ENCODE data around the gene OR10H2.
"Not testable (repeated sequence)": the region's sequence is repeated elsewhere in the genome, so short reads cannot be mapped to it uniquely, and the experiment has no call there.

The OR10H2 gene, protein sequence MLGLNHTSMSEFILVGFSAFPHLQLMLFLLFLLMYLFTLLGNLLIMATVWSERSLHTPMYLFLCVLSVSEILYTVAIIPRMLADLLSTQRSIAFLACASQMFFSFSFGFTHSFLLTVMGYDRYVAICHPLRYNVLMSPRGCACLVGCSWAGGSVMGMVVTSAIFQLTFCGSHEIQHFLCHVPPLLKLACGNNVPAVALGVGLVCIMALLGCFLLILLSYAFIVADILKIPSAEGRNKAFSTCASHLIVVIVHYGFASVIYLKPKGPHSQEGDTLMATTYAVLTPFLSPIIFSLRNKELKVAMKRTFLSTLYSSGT

DNA sequence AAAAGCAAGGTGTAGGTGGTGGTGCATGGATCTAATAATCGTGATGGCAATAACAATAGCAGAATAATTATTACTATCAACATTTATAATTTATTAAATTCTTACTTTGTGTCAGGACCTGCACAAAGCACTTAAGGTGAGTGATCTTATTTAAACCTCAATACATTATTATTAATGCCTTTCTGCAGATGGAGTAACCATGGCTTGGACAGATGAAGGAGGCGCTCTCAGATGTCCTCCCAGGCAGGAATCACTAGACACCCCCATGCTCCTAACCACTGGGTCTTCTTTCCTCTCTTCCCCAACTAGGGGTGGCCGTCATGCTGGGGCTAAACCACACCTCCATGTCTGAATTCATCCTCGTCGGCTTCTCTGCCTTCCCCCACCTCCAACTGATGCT lies at the start of gene OR10H2:
TSS of gene OR10H2 (plus strand) at position 301 of the 400 bp plus-strand sequence. CDS start at position 321, 20 bp downstream.
- TF ChIP-seq, protein P1, sequence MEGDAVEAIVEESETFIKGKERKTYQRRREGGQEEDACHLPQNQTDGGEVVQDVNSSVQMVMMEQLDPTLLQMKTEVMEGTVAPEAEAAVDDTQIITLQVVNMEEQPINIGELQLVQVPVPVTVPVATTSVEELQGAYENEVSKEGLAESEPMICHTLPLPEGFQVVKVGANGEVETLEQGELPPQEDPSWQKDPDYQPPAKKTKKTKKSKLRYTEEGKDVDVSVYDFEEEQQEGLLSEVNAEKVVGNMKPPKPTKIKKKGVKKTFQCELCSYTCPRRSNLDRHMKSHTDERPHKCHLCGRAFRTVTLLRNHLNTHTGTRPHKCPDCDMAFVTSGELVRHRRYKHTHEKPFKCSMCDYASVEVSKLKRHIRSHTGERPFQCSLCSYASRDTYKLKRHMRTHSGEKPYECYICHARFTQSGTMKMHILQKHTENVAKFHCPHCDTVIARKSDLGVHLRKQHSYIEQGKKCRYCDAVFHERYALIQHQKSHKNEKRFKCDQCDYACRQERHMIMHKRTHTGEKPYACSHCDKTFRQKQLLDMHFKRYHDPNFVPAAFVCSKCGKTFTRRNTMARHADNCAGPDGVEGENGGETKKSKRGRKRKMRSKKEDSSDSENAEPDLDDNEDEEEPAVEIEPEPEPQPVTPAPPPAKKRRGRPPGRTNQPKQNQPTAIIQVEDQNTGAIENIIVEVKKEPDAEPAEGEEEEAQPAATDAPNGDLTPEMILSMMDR (IDR thresholded peaks at IDR 0.05; ENCODE audit: low read depth, low read length, missing control alignments): no peak
- Histone ChIP-seq H3K27me3 (replicated peaks) (no peaks in the 10 kb centered on the region), H3K36me3 (replicated peaks) (no peaks in the 10 kb centered on the region), H3K4me3 (ENCODE audit: low read depth, low read length) (no peak within 1 kb of the TSS), H3K27ac (no peak within 1 kb of the TSS)
- in situ Hi-C loops (cut with HindIII; ENCODE audit: low pct_ligation_motif_present, low sequenced_read_pairs): no loop called here
- DNase-seq: no peak

DNA sequence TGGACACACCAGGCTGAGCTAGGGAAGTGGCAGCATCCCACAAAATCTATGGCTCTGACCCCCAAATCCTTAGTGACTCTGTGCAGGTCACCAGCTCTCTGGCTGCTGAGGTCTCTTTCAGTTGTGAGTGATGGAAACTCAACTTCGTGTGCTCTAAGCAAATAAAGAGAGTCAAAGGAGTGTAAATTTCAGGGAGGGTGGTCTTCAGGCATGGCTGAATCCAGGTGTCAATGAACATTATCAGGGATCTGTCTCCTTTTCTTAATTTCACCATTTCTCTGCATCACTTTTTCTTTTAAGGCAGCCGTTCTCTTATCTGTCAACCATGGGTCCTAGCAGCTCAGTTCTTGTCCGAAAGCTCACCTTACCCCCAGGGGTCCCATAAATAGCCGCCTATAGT lies 48.7 kb upstream of the OR10H2 start:
- TF ChIP-seq, protein P1 (IDR thresholded peaks at IDR 0.05; ENCODE audit: low read depth, low read length, missing control alignments): no peak
- H3K27ac ChIP-seq: no peak overlapping the region
- no peaks in the 10 kb centered on the region for H3K27me3 ChIP-seq (replicated peaks)
- in situ Hi-C loops (cut with HindIII; ENCODE audit: low pct_ligation_motif_present, low sequenced_read_pairs): no loop called here
- no peak for DNase-seq
- H3K36me3 ChIP-seq (replicated peaks): no peaks in the 10 kb centered on the region
- H3K4me3 ChIP-seq (ENCODE audit: low read depth, low read length): no peak overlapping the region

DNA sequence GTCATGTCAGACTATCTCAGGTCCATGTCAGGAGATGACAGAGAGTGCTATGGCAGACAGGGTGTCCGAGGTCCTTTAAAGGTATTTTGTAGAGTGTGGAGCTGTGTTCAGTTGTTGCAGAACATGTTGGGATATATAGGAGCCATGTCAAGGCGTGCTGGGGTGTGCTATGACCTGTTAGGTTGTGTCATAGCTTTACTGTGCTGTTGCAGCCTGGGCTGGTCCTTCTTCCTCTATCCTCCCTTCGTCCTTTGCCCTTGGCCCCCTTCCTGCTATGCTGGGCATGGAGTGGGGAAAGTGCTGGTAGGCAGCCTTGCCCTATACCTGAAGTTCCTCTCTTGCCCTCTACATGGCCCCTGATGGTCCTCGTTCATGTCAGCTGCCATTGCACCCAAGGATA lies 48.0 kb upstream of the OR10H2 start:
- H3K36me3 ChIP-seq (replicated peaks); H3K27ac ChIP-seq; DNase-seq; H3K4me3 ChIP-seq (ENCODE audit: low read depth, low read length); in situ Hi-C loops (cut with HindIII; ENCODE audit: low pct_ligation_motif_present, low sequenced_read_pairs); H3K27me3 ChIP-seq (replicated peaks): not testable (repeated sequence)

DNA sequence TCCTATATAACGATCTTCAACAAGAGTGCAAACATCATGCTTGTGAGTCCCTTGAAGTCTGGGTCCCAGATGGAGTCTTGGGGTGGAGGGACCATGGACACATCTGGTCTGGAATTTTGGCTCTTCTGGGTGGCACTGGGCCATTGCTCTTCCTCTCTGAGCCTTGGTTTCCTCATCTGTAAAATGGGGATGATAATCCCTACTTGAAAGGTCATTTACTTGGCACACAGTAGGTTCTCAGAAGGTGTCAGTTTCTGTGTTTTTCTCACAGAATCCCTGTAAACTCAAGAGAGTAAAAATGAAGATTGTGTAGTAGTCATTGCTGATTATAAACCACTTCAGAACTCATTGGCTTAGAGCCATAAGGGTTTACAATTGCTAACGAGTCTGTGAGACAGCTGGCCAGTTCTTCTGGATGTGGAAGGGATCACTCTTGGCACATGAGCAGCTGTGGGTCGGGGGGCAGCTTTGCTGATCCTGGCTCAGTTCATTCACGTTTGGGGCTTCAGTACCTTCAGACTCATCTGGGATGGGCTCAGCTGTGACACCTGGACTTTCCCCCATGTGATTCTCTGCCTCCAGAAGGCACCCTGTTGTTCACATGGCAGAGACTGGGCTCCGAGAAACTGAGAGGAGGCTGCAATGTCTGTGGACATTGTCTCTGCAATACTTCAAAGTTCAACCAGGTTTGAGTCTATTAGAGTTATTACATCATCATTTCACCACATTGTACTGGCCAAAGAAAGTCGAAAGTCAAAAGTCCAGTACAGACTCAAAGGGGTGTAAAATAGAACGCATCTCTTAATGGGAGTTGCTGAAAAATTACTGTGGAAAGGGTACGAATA lies 47.1 kb upstream of the OR10H2 start:
- no peak for DNase-seq
- in situ Hi-C loops (cut with HindIII; ENCODE audit: low pct_ligation_motif_present, low sequenced_read_pairs): no loop called here
- Histone ChIP-seq H3K4me3 (ENCODE audit: low read depth, low read length) (no peak overlapping the region), H3K27me3 (replicated peaks) (no peaks in the 10 kb centered on the region), H3K36me3 (replicated peaks) (no peaks in the 10 kb centered on the region), H3K27ac (no peak overlapping the region)
- TF ChIP-seq, protein P1 (IDR thresholded peaks at IDR 0.05; ENCODE audit: low read depth, low read length, missing control alignments): no peak

DNA sequence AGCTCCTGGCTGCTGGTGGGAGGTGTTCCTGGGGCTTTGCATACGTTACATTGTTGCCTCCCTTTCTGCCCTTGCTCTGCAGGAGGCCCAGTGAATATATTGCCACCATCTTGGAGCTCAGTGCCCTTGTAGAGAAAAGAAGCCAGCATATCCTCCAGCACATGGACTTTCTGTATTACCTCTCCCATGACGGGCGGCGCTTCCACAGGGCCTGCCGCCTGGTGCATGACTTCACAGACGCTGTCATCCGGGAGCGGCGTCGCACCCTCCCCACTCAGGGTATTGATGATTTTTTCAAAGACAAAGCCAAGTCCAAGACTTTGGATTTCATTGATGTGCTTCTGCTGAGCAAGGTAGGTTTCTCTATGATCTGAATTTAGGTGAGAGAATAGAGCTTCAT lies 44.4 kb upstream of the OR10H2 start:
- no peak for DNase-seq
- TF ChIP-seq, protein P1 (IDR thresholded peaks at IDR 0.05; ENCODE audit: low read depth, low read length, missing control alignments): no peak
- no peaks in the 10 kb centered on the region for H3K27me3 ChIP-seq (replicated peaks)
- H3K4me3 ChIP-seq (ENCODE audit: low read depth, low read length): no peak overlapping the region
- in situ Hi-C loops (cut with HindIII; ENCODE audit: low pct_ligation_motif_present, low sequenced_read_pairs): no loop called here
- no peak overlapping the region for H3K27ac ChIP-seq
- no peaks in the 10 kb centered on the region for H3K36me3 ChIP-seq (replicated peaks)

DNA sequence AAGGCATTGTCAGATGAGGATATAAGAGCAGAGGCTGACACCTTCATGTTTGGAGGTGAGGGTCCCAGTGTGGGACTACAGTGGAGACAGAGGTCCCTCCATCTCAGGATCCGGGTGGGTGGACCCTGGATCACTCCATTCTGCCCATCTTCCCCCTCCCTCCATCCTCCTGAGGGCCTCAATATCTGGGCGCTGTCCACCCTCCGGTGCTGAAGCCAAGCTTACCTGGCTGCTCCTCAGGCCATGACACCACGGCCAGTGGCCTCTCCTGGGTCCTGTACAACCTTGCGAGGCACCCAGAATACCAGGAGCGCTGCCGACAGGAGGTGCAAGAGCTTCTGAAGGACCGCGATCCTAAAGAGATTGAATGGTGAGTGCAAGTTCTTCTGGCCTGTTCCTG lies 43.0 kb upstream of the OR10H2 start:
- no peak for DNase-seq
- Histone ChIP-seq H3K36me3 (replicated peaks) (no peaks in the 10 kb centered on the region), H3K27me3 (replicated peaks) (no peaks in the 10 kb centered on the region), H3K4me3 (ENCODE audit: low read depth, low read length) (no peak overlapping the region), H3K27ac (no peak overlapping the region)
- TF ChIP-seq, protein P1 (IDR thresholded peaks at IDR 0.05; ENCODE audit: low read depth, low read length, missing control alignments): no peak
- in situ Hi-C loops (cut with HindIII; ENCODE audit: low pct_ligation_motif_present, low sequenced_read_pairs): no loop called here
